Measurements from ENCODE around the gene KL. TPM values are rescaled to one million over a fixed set of nuclear protein-coding genes. Genes with fewer than 3 reads are reported as not detected.

KL gene
- total RNA-seq, 3 donors from 2014 or later (not counting 1 experiment from before 2014, with no cell fraction given): not detected

DNA sequence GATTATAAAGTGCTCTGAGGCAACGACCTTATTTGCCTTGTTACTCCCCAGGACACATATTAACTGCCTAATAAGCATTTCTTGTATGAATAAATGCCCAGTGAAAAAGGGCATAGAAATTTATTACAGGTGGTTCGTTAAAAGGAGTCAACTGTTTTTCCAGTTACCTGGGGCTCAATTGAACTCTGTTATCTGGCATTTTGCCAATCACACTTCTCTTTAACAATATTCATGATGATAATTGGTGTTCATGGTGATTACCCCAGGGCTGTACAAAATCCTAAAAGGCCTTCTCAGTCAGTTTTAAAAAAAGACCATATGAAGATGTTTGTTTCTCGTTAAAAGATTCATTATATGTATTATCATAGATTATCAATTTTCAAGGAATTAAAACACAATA, 57.1 kb downstream of the KL start:
- intact Hi-C loops (cut with micrococcal nuclease): no loop called here
- H3K36me3 ChIP-seq (ENCODE audit: control insufficient read depth, insufficient read depth, low read length): no peaks in the 10 kb centered on the region
- no peaks in the 10 kb centered on the region for H3K4me1 Mint-ChIP-seq
- WGBS (ENCODE audit: insufficient coverage): 100% methylated on average over 1 of the region's 3 CpGs
- no peak for DNase-seq
- H3K36me3 Mint-ChIP-seq: no peaks in the 10 kb centered on the region
- H3K4me3 Mint-ChIP-seq: no peak overlapping the region
- H3K4me1 ChIP-seq (ENCODE audit: control insufficient read depth, insufficient read depth, low read length): no peaks in the 10 kb centered on the region
- TF ChIP-seq CTCF (IDR thresholded peaks at IDR 0.05): no peak
- no peak overlapping the region for H3K27ac ChIP-seq (ENCODE audit: low read length)
- no peak for ATAC-seq
- H3K27ac Mint-ChIP-seq: no peak overlapping the region
- H3K9me3 ChIP-seq (ENCODE audit: control insufficient read depth, insufficient read depth, low read length): no peaks in the 10 kb centered on the region
- H3K4me3 ChIP-seq (ENCODE audit: low read length): no peak overlapping the region
- no peaks in the 10 kb centered on the region for H3K27me3 ChIP-seq (ENCODE audit: control insufficient read depth, insufficient read depth, low read length)
- peaks cover 0 to 3% of the 10 kb centered on the region in 2 donors for H3K27me3 Mint-ChIP-seq (ENCODE audit: low read depth in 2 of 2)
- H3K9me3 Mint-ChIP-seq: no peaks in the 10 kb centered on the region

GRCh38 chr13:33076001-33076992, 60.1 kb downstream of the KL start:
- WGBS (ENCODE audit: insufficient coverage): 93% methylated on average over 10 of the region's 10 CpGs
- no peak overlapping the region for H3K27ac ChIP-seq (ENCODE audit: low read length)
- no peak overlapping the region for H3K4me3 Mint-ChIP-seq
- H3K36me3 ChIP-seq (ENCODE audit: control insufficient read depth, insufficient read depth, low read length): no peaks in the 10 kb centered on the region
- H3K4me3 ChIP-seq (ENCODE audit: low read length): no peak overlapping the region
- DNase-seq (no peak), ATAC-seq (no peak)
- no peak overlapping the region for H3K27ac Mint-ChIP-seq
- no peaks in the 10 kb centered on the region for H3K4me1 Mint-ChIP-seq
- no peaks in the 10 kb centered on the region for H3K9me3 Mint-ChIP-seq
- H3K27me3 Mint-ChIP-seq (ENCODE audit: low read depth in 2 of 2): peaks cover 0 to 5% of the 10 kb centered on the region in 2 donors
- H3K4me1 ChIP-seq (ENCODE audit: control insufficient read depth, insufficient read depth, low read length): no peaks in the 10 kb centered on the region
- no peaks in the 10 kb centered on the region for H3K36me3 Mint-ChIP-seq
- intact Hi-C loops (cut with micrococcal nuclease): no loop called here
- H3K27me3 ChIP-seq (ENCODE audit: control insufficient read depth, insufficient read depth, low read length): no peaks in the 10 kb centered on the region
- H3K9me3 ChIP-seq (ENCODE audit: control insufficient read depth, insufficient read depth, low read length): no peaks in the 10 kb centered on the region
- TF ChIP-seq CTCF (IDR thresholded peaks at IDR 0.05): no peak

DNA sequence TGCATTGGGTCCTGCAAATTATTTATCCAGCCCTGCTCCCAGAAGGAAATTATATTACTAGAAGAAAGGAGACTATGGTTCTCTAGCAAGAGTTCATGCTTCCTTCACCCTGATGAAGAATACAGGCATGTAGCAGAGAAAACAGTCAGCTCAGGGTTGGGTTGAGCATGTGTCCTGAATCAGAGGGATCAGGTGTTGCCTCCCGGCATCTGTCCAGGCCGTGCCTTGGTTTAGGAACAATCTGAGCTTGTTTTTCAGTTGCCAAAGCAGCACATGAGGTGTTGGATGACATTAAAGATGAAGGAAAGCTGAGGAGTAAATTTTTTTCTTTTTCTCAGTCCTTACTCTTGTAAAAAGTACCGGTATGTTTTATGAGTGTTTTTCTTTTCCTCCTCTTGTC, 62.0 kb downstream of the KL start:
- Histone ChIP-seq H3K4me1 (ENCODE audit: control insufficient read depth, insufficient read depth, low read length) (no peaks in the 10 kb centered on the region), H3K9me3 (ENCODE audit: control insufficient read depth, insufficient read depth, low read length) (no peaks in the 10 kb centered on the region), H3K36me3 (ENCODE audit: control insufficient read depth, insufficient read depth, low read length) (no peaks in the 10 kb centered on the region), H3K27me3 (ENCODE audit: control insufficient read depth, insufficient read depth, low read length) (no peaks in the 10 kb centered on the region), H3K27ac (ENCODE audit: low read length) (no peak overlapping the region), H3K4me3 (ENCODE audit: low read length) (no peak overlapping the region)
- no peak for TF ChIP-seq CTCF (IDR thresholded peaks at IDR 0.05)
- ATAC-seq: no peak
- H3K4me3 Mint-ChIP-seq: no peak overlapping the region
- WGBS (ENCODE audit: insufficient coverage): 84% methylated on average over 2 of the region's 3 CpGs
- H3K27me3 Mint-ChIP-seq (ENCODE audit: low read depth in 2 of 2): peaks cover 0 to 2% of the 10 kb centered on the region in 2 donors
- no peak overlapping the region for H3K27ac Mint-ChIP-seq
- no peaks in the 10 kb centered on the region for H3K36me3 Mint-ChIP-seq
- intact Hi-C loops (cut with micrococcal nuclease): no loop called here
- H3K9me3 Mint-ChIP-seq: no peaks in the 10 kb centered on the region
- DNase-seq: no peak
- no peaks in the 10 kb centered on the region for H3K4me1 Mint-ChIP-seq
